Measurements from ENCODE around the gene SZT2.

DNA sequence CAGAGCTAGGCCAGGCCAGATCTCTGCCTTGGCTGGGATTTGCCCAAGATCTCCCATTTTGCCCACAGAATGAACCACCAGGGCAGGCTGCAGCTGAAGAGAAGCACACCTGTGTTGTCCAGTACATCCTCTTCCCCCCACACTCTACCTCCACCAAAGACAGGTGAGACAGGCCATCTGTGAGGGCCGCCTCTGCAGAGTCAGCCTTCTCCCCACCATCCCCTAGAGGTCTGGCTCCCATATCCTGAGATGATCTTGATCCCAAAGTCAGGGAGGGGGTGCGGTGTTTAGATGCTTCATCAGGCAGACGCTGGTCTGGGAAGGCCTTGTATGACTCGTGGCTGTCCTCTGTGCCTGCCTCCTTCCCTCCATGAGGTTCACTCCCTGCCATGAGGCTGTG, 35.3 kb downstream of the SZT2 start:
- TF ChIP-seq GLIS3 (CRISPR knock-in tag; IDR thresholded peaks at IDR 0.05) (no peak), CREB5 (CRISPR knock-in tag; IDR thresholded peaks at IDR 0.05; ENCODE audit: low read depth) (no peak), ZNF8 (CRISPR knock-in tag; IDR thresholded peaks at IDR 0.05) (no peak), ZFP30 (CRISPR knock-in tag; IDR thresholded peaks at IDR 0.05) (no peak), ARNTL (CRISPR knock-in tag; IDR thresholded peaks at IDR 0.05; ENCODE audit: borderline replicate concordance, low read depth) (no peak), RARB (CRISPR knock-in tag; IDR thresholded peaks at IDR 0.05) (no peak), ZFP3 (CRISPR knock-in tag; IDR thresholded peaks at IDR 0.05) (no peak), OSR1 (CRISPR knock-in tag; IDR thresholded peaks at IDR 0.05) (no peak), ZNF565 (CRISPR knock-in tag; conservative IDR thresholded peaks at IDR 0.05; ENCODE audit: low read depth) (no peak)
- TF ChIP-seq, protein P1, sequence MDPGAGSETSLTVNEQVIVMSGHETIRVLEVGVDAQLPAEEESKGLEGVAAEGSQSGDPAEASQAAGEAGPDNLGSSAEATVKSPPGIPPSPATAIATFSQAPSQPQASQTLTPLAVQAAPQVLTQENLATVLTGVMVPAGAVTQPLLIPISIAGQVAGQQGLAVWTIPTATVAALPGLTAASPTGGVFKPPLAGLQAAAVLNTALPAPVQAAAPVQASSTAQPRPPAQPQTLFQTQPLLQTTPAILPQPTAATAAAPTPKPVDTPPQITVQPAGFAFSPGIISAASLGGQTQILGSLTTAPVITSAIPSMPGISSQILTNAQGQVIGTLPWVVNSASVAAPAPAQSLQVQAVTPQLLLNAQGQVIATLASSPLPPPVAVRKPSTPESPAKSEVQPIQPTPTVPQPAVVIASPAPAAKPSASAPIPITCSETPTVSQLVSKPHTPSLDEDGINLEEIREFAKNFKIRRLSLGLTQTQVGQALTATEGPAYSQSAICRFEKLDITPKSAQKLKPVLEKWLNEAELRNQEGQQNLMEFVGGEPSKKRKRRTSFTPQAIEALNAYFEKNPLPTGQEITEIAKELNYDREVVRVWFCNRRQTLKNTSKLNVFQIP (CRISPR knock-in tag; IDR thresholded peaks at IDR 0.05; ENCODE audit: borderline replicate concordance, low read depth) = no peak
- TF ChIP-seq, protein P2, sequence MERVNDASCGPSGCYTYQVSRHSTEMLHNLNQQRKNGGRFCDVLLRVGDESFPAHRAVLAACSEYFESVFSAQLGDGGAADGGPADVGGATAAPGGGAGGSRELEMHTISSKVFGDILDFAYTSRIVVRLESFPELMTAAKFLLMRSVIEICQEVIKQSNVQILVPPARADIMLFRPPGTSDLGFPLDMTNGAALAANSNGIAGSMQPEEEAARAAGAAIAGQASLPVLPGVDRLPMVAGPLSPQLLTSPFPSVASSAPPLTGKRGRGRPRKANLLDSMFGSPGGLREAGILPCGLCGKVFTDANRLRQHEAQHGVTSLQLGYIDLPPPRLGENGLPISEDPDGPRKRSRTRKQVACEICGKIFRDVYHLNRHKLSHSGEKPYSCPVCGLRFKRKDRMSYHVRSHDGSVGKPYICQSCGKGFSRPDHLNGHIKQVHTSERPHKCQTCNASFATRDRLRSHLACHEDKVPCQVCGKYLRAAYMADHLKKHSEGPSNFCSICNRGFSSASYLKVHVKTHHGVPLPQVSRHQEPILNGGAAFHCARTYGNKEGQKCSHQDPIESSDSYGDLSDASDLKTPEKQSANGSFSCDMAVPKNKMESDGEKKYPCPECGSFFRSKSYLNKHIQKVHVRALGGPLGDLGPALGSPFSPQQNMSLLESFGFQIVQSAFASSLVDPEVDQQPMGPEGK (CRISPR knock-in tag; IDR thresholded peaks at IDR 0.05; ENCODE audit: borderline replicate concordance) = no peak
- TF ChIP-seq, protein P3, sequence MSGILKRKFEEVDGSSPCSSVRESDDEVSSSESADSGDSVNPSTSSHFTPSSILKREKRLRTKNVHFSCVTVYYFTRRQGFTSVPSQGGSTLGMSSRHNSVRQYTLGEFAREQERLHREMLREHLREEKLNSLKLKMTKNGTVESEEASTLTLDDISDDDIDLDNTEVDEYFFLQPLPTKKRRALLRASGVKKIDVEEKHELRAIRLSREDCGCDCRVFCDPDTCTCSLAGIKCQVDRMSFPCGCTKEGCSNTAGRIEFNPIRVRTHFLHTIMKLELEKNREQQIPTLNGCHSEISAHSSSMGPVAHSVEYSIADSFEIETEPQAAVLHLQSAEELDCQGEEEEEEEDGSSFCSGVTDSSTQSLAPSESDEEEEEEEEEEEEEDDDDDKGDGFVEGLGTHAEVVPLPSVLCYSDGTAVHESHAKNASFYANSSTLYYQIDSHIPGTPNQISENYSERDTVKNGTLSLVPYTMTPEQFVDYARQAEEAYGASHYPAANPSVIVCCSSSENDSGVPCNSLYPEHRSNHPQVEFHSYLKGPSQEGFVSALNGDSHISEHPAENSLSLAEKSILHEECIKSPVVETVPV (CRISPR knock-in tag; IDR thresholded peaks at IDR 0.05) = no peak
